Osteoblast (primary cell): ENCODE measurements around the gene LAD1. TPM values are rescaled to one million over a fixed set of nuclear protein-coding genes. Genes with fewer than 3 reads are reported as not detected.

Source experiments
- DNase-seq: peaks from one replicate; pipeline ENCODE4 v3.0.0; 2011; ENCODE audit warnings: low spot score, mixed read lengths; ENCODE audit not compliant: insufficient read length; ENCODE audit errors: missing footprints
- H2AFZ ChIP-seq: 2 replicates; pipeline ENCODE4 v1.6.0; 2011; ENCODE audit warnings: mild to moderate bottlenecking, low read length
- H3K27ac ChIP-seq: 2 replicates; pipeline ENCODE4 v1.5.1; 2011; ENCODE audit warnings: mild to moderate bottlenecking, low read depth, low read length, moderate library complexity
- H3K27me3 ChIP-seq: 2 replicates; pipeline ENCODE4 v1.6.0; 2012; ENCODE audit warnings: mild to moderate bottlenecking, control low read depth, inconsistent platforms, low read length, moderate library complexity; ENCODE audit not compliant: insufficient read depth
- H3K36me3 ChIP-seq: 2 replicates; pipeline ENCODE4 v1.5.1; 2011; ENCODE audit warnings: mild to moderate bottlenecking, low read length, control low read depth, moderate library complexity; ENCODE audit not compliant: insufficient read depth
- H3K4me1 ChIP-seq: 2 replicates; pipeline ENCODE4 v1.5.1; 2011; ENCODE audit warnings: mild to moderate bottlenecking, low read length, control low read depth, moderate library complexity; ENCODE audit not compliant: insufficient read depth
- H3K4me2 ChIP-seq: 2 replicates; pipeline ENCODE4 v1.6.0; 2011; ENCODE audit warnings: mild to moderate bottlenecking, low read length; ENCODE audit not compliant: insufficient read depth
- H3K4me3 ChIP-seq: fragments of 200-600 bp; sonication (generic); 3 replicates; pipeline ENCODE4 v1.5.1; 2012; ENCODE audit warnings: mild to moderate bottlenecking, low read length, inconsistent platforms; ENCODE audit not compliant: insufficient read depth
- H3K79me2 ChIP-seq: 2 replicates; pipeline ENCODE4 v1.6.0; 2012; ENCODE audit warnings: mild to moderate bottlenecking, low read length, control low read depth, inconsistent platforms; ENCODE audit not compliant: insufficient read depth
- H3K9me3 ChIP-seq: 2 replicates; pipeline ENCODE4 v1.5.1; 2011; ENCODE audit warnings: low read depth, low read length, control low read depth
- H4K20me1 ChIP-seq: 2 replicates; pipeline ENCODE4 v1.6.0; 2012; ENCODE audit warnings: mild to moderate bottlenecking, low read length, control low read depth; ENCODE audit not compliant: insufficient read depth
- CTCF ChIP-seq: IDR thresholded peaks from 2 replicates; pipeline ENCODE4 v1.5.1; 2011; ENCODE audit warnings: mild to moderate bottlenecking, low read depth, low read length, moderate library complexity; ENCODE audit errors: extremely low read depth
- total RNA-seq: library from RNA; depleted of rRNA; stranded (reverse); fragments of >200 nt; gene quantifications from 2 replicates; pipeline ENCODE4 v1.2.3, GENCODE V29; 2012

LAD1 gene
- total RNA-seq, 1 donor = not detected

- Histone ChIP-seq H3K4me3 (peak overlapping the region; percentile 6), H3K4me2 (peak overlapping the region; percentile 67), H3K36me3 (no peaks in the 10 kb centered on the region), H3K27me3 (peaks cover 9% of the 10 kb centered on the region), H3K9me3 (no peaks in the 10 kb centered on the region), H3K79me2 (no peaks in the 10 kb centered on the region), H3K27ac (peak overlapping the region; percentile 34), H3K4me1 (peaks cover 18% of the 10 kb centered on the region), H2AFZ (peak overlapping the region; percentile 84), H4K20me1 (no peaks in the 10 kb centered on the region)
- no peak for TF ChIP-seq CTCF
- no peak for DNase-seq
These were observed 14.7 kb downstream of the LAD1 start for GRCh38 chr1:201384406-201384782.

GRCh38 chr1:201383647-201384405, 15.3 kb downstream of the LAD1 start:
- Histone ChIP-seq H4K20me1 (no peaks in the 10 kb centered on the region), H3K9me3 (no peaks in the 10 kb centered on the region), H3K4me1 (peaks cover 18% of the 10 kb centered on the region), H2AFZ (peak overlapping the region; percentile 84), H3K4me3 (peak overlapping the region; percentile 35), H3K36me3 (no peaks in the 10 kb centered on the region), H3K27ac (peak overlapping the region; percentile 58), H3K27me3 (peaks cover 9% of the 10 kb centered on the region), H3K79me2 (no peaks in the 10 kb centered on the region), H3K4me2 (peak overlapping the region; percentile 67)
- TF ChIP-seq CTCF = no peak
- DNase-seq = peak; percentile 99

- H3K9me3 ChIP-seq = no peaks in the 10 kb centered on the region
- no peak overlapping the region for H3K4me2 ChIP-seq
- H3K4me3 ChIP-seq = no peak overlapping the region
- H3K36me3 ChIP-seq = no peaks in the 10 kb centered on the region
- H3K4me1 ChIP-seq = peaks cover 18% of the 10 kb centered on the region
- no peaks in the 10 kb centered on the region for H4K20me1 ChIP-seq
- peaks cover 6% of the 10 kb centered on the region for H3K27me3 ChIP-seq
- no peak for TF ChIP-seq CTCF
- no peak for DNase-seq
- no peak overlapping the region for H3K27ac ChIP-seq
- H3K79me2 ChIP-seq = no peaks in the 10 kb centered on the region
- H2AFZ ChIP-seq = no peak overlapping the region
These were observed 18.0 kb downstream of the LAD1 start for GRCh38 chr1:201381130-201381529.

GRCh38 chr1:201379733-201380242, 19.3 kb downstream of the LAD1 start:
- H3K27ac ChIP-seq = no peak overlapping the region
- no peak overlapping the region for H3K4me2 ChIP-seq
- no peak for DNase-seq
- H3K4me1 ChIP-seq = peaks cover 15% of the 10 kb centered on the region
- no peaks in the 10 kb centered on the region for H3K9me3 ChIP-seq
- no peak for TF ChIP-seq CTCF
- H3K79me2 ChIP-seq = no peaks in the 10 kb centered on the region
- no peaks in the 10 kb centered on the region for H4K20me1 ChIP-seq
- H3K4me3 ChIP-seq = no peak overlapping the region
- no peak overlapping the region for H2AFZ ChIP-seq
- no peaks in the 10 kb centered on the region for H3K36me3 ChIP-seq
- H3K27me3 ChIP-seq = peaks cover 18% of the 10 kb centered on the region
